Measurements from ENCODE around the gene RCVRN. TPM values are rescaled to one million over a fixed set of nuclear protein-coding genes. Genes with fewer than 3 reads are reported as not detected.

The RCVRN gene
- total RNA-seq, 4 donors from 2014 or later, result not detected

DNA sequence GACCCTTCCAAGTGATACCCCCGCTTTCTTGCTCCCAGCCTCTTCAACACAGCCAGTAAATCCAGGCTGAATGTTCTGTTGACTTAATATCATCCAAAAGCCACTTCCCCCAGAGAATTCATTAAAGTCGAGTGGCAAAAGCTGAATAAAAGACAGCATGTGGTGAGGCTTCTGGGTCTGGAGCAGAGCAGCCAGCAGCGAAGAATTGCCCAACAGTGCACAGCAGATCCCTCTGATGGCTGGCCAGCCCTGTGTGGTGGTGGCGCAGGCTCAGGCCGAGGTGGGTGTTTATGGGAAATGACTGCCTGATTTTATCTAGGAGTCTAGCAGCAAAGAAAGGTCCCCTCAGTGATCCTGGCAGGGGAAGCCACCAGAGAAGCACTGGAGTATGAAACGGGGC is 30.3 kb upstream of the RCVRN start:
- intact Hi-C loops (cut with DNase I; ENCODE audit: low total_unique reads) (no loop called here), in situ Hi-C loops (cut with MboI; ENCODE audit: low pct_ligation_motif_present in 1 of 4, low pct_unique_long_range_greater_than_20kb in 1 of 4, low sequenced_read_pairs in 3 of 4) (no loop called here)
- no peak for DNase-seq
- TF ChIP-seq, protein P1, sequence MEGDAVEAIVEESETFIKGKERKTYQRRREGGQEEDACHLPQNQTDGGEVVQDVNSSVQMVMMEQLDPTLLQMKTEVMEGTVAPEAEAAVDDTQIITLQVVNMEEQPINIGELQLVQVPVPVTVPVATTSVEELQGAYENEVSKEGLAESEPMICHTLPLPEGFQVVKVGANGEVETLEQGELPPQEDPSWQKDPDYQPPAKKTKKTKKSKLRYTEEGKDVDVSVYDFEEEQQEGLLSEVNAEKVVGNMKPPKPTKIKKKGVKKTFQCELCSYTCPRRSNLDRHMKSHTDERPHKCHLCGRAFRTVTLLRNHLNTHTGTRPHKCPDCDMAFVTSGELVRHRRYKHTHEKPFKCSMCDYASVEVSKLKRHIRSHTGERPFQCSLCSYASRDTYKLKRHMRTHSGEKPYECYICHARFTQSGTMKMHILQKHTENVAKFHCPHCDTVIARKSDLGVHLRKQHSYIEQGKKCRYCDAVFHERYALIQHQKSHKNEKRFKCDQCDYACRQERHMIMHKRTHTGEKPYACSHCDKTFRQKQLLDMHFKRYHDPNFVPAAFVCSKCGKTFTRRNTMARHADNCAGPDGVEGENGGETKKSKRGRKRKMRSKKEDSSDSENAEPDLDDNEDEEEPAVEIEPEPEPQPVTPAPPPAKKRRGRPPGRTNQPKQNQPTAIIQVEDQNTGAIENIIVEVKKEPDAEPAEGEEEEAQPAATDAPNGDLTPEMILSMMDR (IDR thresholded peaks at IDR 0.05), result no peak
- TF ChIP-seq EP300 (IDR thresholded peaks at IDR 0.05; ENCODE audit: low read depth) (no peak), POLR2A (IDR thresholded peaks at IDR 0.05) (no peak), POLR2AphosphoS5 (IDR thresholded peaks at IDR 0.05) (no peak)
- no peak overlapping the region for H3K4me3 ChIP-seq
- no peaks in the 10 kb centered on the region for H3K9me3 ChIP-seq
- H3K27me3 ChIP-seq, result no peaks in the 10 kb centered on the region
- peaks cover 0 to 4% (median 2%) of the 10 kb centered on the region in 4 donors for H3K4me1 ChIP-seq
- peaks cover 0 to 5% (median 0%) of the 10 kb centered on the region in 4 donors for H3K36me3 ChIP-seq
- peak overlapping the region in 1 of 4 donors; percentile 36 for H3K27ac ChIP-seq
- 83% methylated on average over 6 of the region's 6 CpGs; no CpG with 5 or more reads in 1 of the 2 donors for WGBS, 2 donors (ENCODE audit: low coverage in 1 of 2)

DNA sequence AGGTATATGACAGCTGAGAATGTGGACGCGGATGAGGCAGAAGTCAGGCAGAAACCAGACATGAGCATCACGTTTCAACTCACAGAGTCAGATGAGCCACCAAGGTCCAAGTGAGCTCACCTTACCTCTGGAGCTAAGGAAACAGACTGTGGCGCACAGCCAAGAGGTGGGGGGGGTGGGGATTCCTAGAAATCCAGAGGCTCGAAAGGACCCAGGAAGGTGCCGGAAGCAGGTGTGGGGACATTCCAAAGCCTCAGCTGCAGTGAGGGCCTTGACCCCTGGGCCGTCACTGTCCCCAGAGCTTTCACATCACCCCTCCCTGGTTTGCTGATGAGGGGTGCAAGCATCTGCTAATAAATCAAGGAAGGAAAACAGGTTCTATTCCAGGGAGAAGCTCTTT is 29.3 kb upstream of the RCVRN start:
- Histone ChIP-seq H3K36me3 (peaks cover 0 to 5% (median 0%) of the 10 kb centered on the region in 4 donors), H3K27ac (no peak overlapping the region), H3K9me3 (no peaks in the 10 kb centered on the region), H3K4me1 (peaks cover 0 to 4% (median 2%) of the 10 kb centered on the region in 4 donors), H3K4me3 (no peak overlapping the region), H3K27me3 (no peaks in the 10 kb centered on the region)
- WGBS, 2 donors (ENCODE audit: low coverage in 1 of 2), result 93 to 100% methylated on average over 2 to 7 of the region's 7 CpGs
- no peak for DNase-seq
- no peak for TF ChIP-seq POLR2A (IDR thresholded peaks at IDR 0.05)
- TF ChIP-seq EP300 (IDR thresholded peaks at IDR 0.05; ENCODE audit: low read depth), result no peak
- TF ChIP-seq, protein P1 (IDR thresholded peaks at IDR 0.05), result no peak
- TF ChIP-seq POLR2AphosphoS5 (IDR thresholded peaks at IDR 0.05), result no peak
- intact Hi-C loops (cut with DNase I; ENCODE audit: low total_unique reads), result no loop called here
- in situ Hi-C loops (cut with MboI; ENCODE audit: low pct_ligation_motif_present in 1 of 4, low pct_unique_long_range_greater_than_20kb in 1 of 4, low sequenced_read_pairs in 3 of 4), result no loop called here

DNA sequence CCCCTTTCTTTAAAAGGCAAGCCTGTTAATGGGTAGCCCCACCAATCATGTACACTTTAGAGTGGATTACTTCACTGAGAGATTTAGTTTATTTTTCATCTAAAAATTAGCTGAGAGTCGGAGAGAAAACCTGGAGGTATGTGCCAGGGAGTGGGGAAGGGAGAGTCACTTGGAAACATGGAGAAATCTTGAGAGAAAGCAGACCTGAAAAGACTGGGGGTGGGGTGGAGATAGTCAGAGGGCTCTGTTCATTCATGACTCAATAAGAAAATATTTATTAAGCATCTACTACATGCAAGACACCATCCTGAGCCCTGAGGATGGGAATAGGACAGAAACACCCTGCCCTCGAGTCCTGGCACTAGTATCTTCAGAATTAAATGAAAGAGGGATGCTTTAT is 27.4 kb upstream of the RCVRN start:
- H3K27me3 ChIP-seq, result no peaks in the 10 kb centered on the region
- intact Hi-C loops (cut with DNase I; ENCODE audit: low total_unique reads) (no loop called here), in situ Hi-C loops (cut with MboI; ENCODE audit: low pct_ligation_motif_present in 1 of 4, low pct_unique_long_range_greater_than_20kb in 1 of 4, low sequenced_read_pairs in 3 of 4) (no loop called here)
- 65 to 67% methylated on average over 1 to 2 of the region's 2 CpGs for whole genome bisulfite sequencing, 2 donors (ENCODE audit: low coverage in 1 of 2)
- TF ChIP-seq, protein P1 (IDR thresholded peaks at IDR 0.05), result no peak
- no peak for TF ChIP-seq POLR2AphosphoS5 (IDR thresholded peaks at IDR 0.05)
- no peak for TF ChIP-seq EP300 (IDR thresholded peaks at IDR 0.05; ENCODE audit: low read depth)
- no peak for TF ChIP-seq POLR2A (IDR thresholded peaks at IDR 0.05)
- H3K4me1 ChIP-seq, result peaks cover 0 to 7% (median 1%) of the 10 kb centered on the region in 4 donors
- no peak overlapping the region for H3K27ac ChIP-seq
- H3K9me3 ChIP-seq, result no peaks in the 10 kb centered on the region
- no peaks in the 10 kb centered on the region for H3K36me3 ChIP-seq
- H3K4me3 ChIP-seq, result no peak overlapping the region
- no peak for DNase-seq

DNA sequence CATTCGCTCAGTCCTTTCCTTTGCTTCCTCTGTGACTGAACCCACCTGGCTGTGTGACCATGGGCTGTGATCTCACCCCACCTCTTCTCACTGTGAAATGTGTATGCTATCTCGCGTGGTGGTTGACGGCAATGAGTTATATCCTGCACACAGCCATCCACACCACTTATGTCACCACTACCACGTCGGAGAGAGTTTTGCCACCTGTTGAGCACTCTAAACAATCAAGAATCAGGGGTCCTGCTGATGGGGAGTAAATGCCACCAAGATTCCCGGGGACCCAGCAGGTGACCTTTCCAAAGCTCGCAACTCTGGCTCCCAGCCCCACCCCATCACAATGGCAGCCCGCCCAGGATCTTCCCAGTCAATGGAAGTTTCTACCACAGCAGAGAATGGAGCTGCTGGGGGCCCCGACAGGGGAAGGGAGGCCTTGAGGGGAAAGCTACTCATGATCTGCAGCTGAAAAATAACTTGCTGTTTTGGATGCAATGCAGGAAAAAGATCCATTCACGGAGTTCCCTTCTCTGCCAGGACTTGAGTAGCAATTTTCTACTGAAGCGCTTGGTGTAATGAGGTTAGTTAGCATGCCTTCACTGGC is 26.2 kb upstream of the RCVRN start:
- intact Hi-C loops (cut with DNase I; ENCODE audit: low total_unique reads) (no loop called here), in situ Hi-C loops (cut with MboI; ENCODE audit: low pct_ligation_motif_present in 1 of 4, low pct_unique_long_range_greater_than_20kb in 1 of 4, low sequenced_read_pairs in 3 of 4) (no loop called here)
- 74 to 82% methylated on average over 3 to 12 of the region's 12 CpGs for WGBS, 2 donors (ENCODE audit: low coverage in 1 of 2)
- Histone ChIP-seq H3K27me3 (no peaks in the 10 kb centered on the region), H3K27ac (no peak overlapping the region), H3K4me1 (peaks cover 0 to 3% (median 0%) of the 10 kb centered on the region in 4 donors), H3K9me3 (no peaks in the 10 kb centered on the region), H3K4me3 (no peak overlapping the region), H3K36me3 (no peaks in the 10 kb centered on the region)
- no peak for TF ChIP-seq POLR2A (IDR thresholded peaks at IDR 0.05)
- no peak for TF ChIP-seq POLR2AphosphoS5 (IDR thresholded peaks at IDR 0.05)
- no peak for TF ChIP-seq EP300 (IDR thresholded peaks at IDR 0.05; ENCODE audit: low read depth)
- TF ChIP-seq, protein P1 (IDR thresholded peaks at IDR 0.05), result no peak
- no peak for DNase-seq

Data from transverse colon (tissue), 4 donors.